ENCODE data around the gene HEMK1. TPM values are rescaled to one million over a fixed set of nuclear protein-coding genes. Genes with fewer than 3 reads are reported as not detected.

Gene HEMK1
- total RNA-seq, 6 donors from 2014 or later: 5.0 to 25.3 (median 9.6) TPM

GRCh38 chr3:50551054-50551659 is 18.2 kb upstream of the HEMK1 start:
- DNase-seq: no peak
- WGBS, 2 donors: 58 to 59% methylated on average over 9 of the region's 9 CpGs

GRCh38 chr3:50551681-50552435 is 17.5 kb upstream of the HEMK1 start:
- H3K4me1 ChIP-seq: no peaks in the 10 kb centered on the region
- H3K9me3 ChIP-seq: no peaks in the 10 kb centered on the region
- TF ChIP-seq EP300 (IDR thresholded peaks at IDR 0.05) (no peak), POLR2AphosphoS5 (IDR thresholded peaks at IDR 0.05) (no peak), CTCF (IDR thresholded peaks at IDR 0.05) (no peak), POLR2A (IDR thresholded peaks at IDR 0.05) (no peak)
- ATAC-seq (ENCODE audit: low FRiP score in 2 of 2): no peak
- DNase-seq: no peak
- 74 to 83% methylated on average over 6 to 7 of the region's 7 CpGs for WGBS, 2 donors
- no peaks in the 10 kb centered on the region for H3K27me3 ChIP-seq
- no peak overlapping the region for H3K4me3 ChIP-seq
- H3K27ac ChIP-seq: no peak overlapping the region
- no peaks in the 10 kb centered on the region for H3K36me3 ChIP-seq

More at GRCh38 chr3:50551054-50551659, 18.2 kb upstream of the HEMK1 start:
- H3K9me3 ChIP-seq: no peaks in the 10 kb centered on the region
- TF ChIP-seq EP300 (IDR thresholded peaks at IDR 0.05): no peak
- no peak for TF ChIP-seq CTCF (IDR thresholded peaks at IDR 0.05)
- no peak for TF ChIP-seq POLR2AphosphoS5 (IDR thresholded peaks at IDR 0.05)
- TF ChIP-seq POLR2A (IDR thresholded peaks at IDR 0.05): no peak
- no peaks in the 10 kb centered on the region for H3K27me3 ChIP-seq
- H3K36me3 ChIP-seq: no peaks in the 10 kb centered on the region
- no peaks in the 10 kb centered on the region for H3K4me1 ChIP-seq
- ATAC-seq (ENCODE audit: low FRiP score in 2 of 2): no peak
- H3K4me3 ChIP-seq: no peak overlapping the region
- no peak overlapping the region for H3K27ac ChIP-seq

- peak in 1 of 2 donors; percentile 55 for DNase-seq
- TF ChIP-seq EP300 (IDR thresholded peaks at IDR 0.05): no peak
- TF ChIP-seq CTCF (IDR thresholded peaks at IDR 0.05): no peak
- no peak for TF ChIP-seq POLR2A (IDR thresholded peaks at IDR 0.05)
- no peak for TF ChIP-seq POLR2AphosphoS5 (IDR thresholded peaks at IDR 0.05)
- H3K9me3 ChIP-seq: no peaks in the 10 kb centered on the region
- H3K36me3 ChIP-seq: no peaks in the 10 kb centered on the region
- no peak overlapping the region for H3K27ac ChIP-seq
- WGBS, 2 donors: 78 to 81% methylated on average over 6 to 9 of the region's 9 CpGs
- H3K27me3 ChIP-seq: no peaks in the 10 kb centered on the region
- no peak for ATAC-seq (ENCODE audit: low FRiP score in 2 of 2)
- no peak overlapping the region for H3K4me3 ChIP-seq
- no peaks in the 10 kb centered on the region for H3K4me1 ChIP-seq
Measured at GRCh38 chr3:50552598-50552997, 16.7 kb upstream of the HEMK1 start.

GRCh38 chr3:50554553-50554952 is 14.8 kb upstream of the HEMK1 start:
- H3K4me1 ChIP-seq: no peaks in the 10 kb centered on the region
- no peak overlapping the region for H3K4me3 ChIP-seq
- WGBS, 2 donors: 82 to 100% methylated on average over 1 to 5 of the region's 5 CpGs
- H3K36me3 ChIP-seq: no peaks in the 10 kb centered on the region
- H3K27ac ChIP-seq: no peak overlapping the region
- TF ChIP-seq EP300 (IDR thresholded peaks at IDR 0.05) (no peak), POLR2A (IDR thresholded peaks at IDR 0.05) (no peak), CTCF (IDR thresholded peaks at IDR 0.05) (no peak), POLR2AphosphoS5 (IDR thresholded peaks at IDR 0.05) (no peak)
- H3K27me3 ChIP-seq: no peaks in the 10 kb centered on the region
- ATAC-seq (ENCODE audit: low FRiP score in 2 of 2): no peak
- H3K9me3 ChIP-seq: no peaks in the 10 kb centered on the region
- no peak for DNase-seq

All from upper lobe of left lung (tissue), 6 donors.